Tibial nerve (tissue), 4 donors: ENCODE results near the gene STK38. TPM values are rescaled to one million over a fixed set of nuclear protein-coding genes. Genes with fewer than 3 reads are reported as not detected.
"Not testable (repeated sequence)": the region's sequence is repeated elsewhere in the genome, so short reads cannot be mapped to it uniquely, and the experiment has no call there.

Experiments used
- DNase-seq, 2 donors: peaks; one replicate each; pipeline ENCODE4 v3.0.0-alpha.2; 2019; ENCODE audit warnings: low spot score in 2 of 2
- H3K27ac ChIP-seq, 4 donors: fragments of 200-600 bp; sonication (generic) in 3 of 4; one replicate each; pipeline ENCODE4 v1.5.1; 2017 to 2019; ENCODE audit warnings: mild to moderate bottlenecking in 1 of 4
- H3K27me3 ChIP-seq, 2 donors: fragments of 200-600 bp; sonication (generic) in 1 of 2; one replicate each; pipeline versions ENCODE4 v1.5.1 to v1.6.0; 2017 to 2019
- H3K36me3 ChIP-seq, 3 donors: fragments of 200-600 bp; sonication (generic); one replicate each; pipeline ENCODE4 v1.5.1; 2018 to 2019
- H3K4me1 ChIP-seq, 4 donors: fragments of 200-600 bp; sonication (generic) in 3 of 4; one replicate each; pipeline ENCODE4 v1.5.1; 2017 to 2019
- H3K4me3 ChIP-seq, 4 donors: fragments of 200-600 bp; sonication (generic) in 3 of 4; one replicate each; pipeline ENCODE4 v1.5.1; 2017 to 2019; ENCODE audit warnings: mild to moderate bottlenecking in 1 of 4, moderate library complexity in 1 of 4
- H3K9me3 ChIP-seq, 4 donors: fragments of 200-600 bp; sonication (generic) in 3 of 4; one replicate each; pipeline ENCODE4 v1.5.1; 2017 to 2019
- CTCF ChIP-seq, 5 experiments: fragments of 200-600 bp in 3 of 5; fragments of 450-650 bp in 2 of 5; sonication (generic) in 3 of 5; IDR thresholded peaks; one replicate each; pipeline ENCODE4 v1.5.1; 2016 to 2019; ENCODE audit warnings: antibody characterized with exemption in 5 of 5, mild to moderate bottlenecking in 3 of 5, moderate library complexity in 2 of 5
- EP300 ChIP-seq, 2 donors: sonication (generic); formaldehyde crosslinking; IDR thresholded peaks; one replicate each; pipeline ENCODE4 v1.6.1; 2017; ENCODE audit warnings: antibody characterized with exemption in 2 of 2, mild to moderate bottlenecking in 1 of 2
- POLR2A ChIP-seq, 2 donors: fragments of 450-650 bp; IDR thresholded peaks; one replicate each; pipeline ENCODE4 v1.6.1; 2017; ENCODE audit warnings: antibody characterized with exemption in 2 of 2, mild to moderate bottlenecking in 2 of 2, moderate library complexity in 2 of 2
- WGBS, 2 donors: methylation state at CpG; one replicate each; pipeline ENCODE4 v1.1.5; 2018; 5-methylcytosine and 5-hydroxymethylcytosine counted together
- total RNA-seq, 4 donors: library from RNA; depleted of rRNA; stranded (reverse); fragments of >200 nt; gene quantifications; one replicate each; pipeline ENCODE4 v1.1.0, GENCODE V29; 2016

STK38 gene
- total RNA-seq, 4 donors from 2014 or later: 38.1 to 61.7 (median 49.1) TPM

GRCh38 chr6:36593569-36594028, 46.3 kb upstream of the STK38 start:
- peak; percentile 38 to 61 for DNase-seq
- Histone ChIP-seq H3K4me3 (peak overlapping the region; percentile 55 to 90 (median 70)), H3K36me3 (peaks cover 0 to 20% (median 7%) of the 10 kb centered on the region in 3 donors), H3K9me3 (no peaks in the 10 kb centered on the region), H3K27ac (peak overlapping the region; percentile 98 to 99 (median 99)), H3K27me3 (no peaks in the 10 kb centered on the region), H3K4me1 (peaks cover 0 to 29% (median 21%) of the 10 kb centered on the region in 4 donors)
- TF ChIP-seq CTCF (IDR thresholded peaks at IDR 0.05): no peak
- no peak for TF ChIP-seq POLR2A (IDR thresholded peaks at IDR 0.05)
- no peak for TF ChIP-seq EP300 (IDR thresholded peaks at IDR 0.05)
- 5 to 9% methylated on average over 15 of the region's 15 CpGs for WGBS, 2 donors

DNA sequence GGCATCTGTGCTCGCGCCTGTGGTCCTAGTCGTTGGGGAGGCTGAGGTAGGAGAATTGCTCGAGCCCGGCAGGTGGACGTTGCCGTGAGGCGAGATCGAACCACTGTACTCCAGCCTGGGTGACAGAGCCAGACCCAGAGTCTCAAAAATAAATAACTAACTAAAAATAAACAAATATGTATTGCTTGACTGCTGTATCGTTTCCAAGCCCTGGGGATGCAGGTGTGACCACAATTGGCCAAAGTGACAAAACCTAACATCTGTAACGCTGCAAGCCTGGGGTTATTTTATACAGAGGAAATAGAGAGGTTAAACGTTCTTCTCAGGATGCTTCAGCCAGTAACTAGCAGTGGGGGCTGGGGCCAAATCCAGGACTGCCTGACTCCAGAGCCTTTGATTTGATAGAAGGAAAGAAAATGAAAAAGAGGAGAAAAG, 45.0 kb upstream of the STK38 start:
- H3K9me3 ChIP-seq: no peaks in the 10 kb centered on the region
- no peaks in the 10 kb centered on the region for H3K27me3 ChIP-seq
- no peak overlapping the region for H3K4me3 ChIP-seq
- no peak for DNase-seq
- H3K4me1 ChIP-seq: peaks cover 0 to 16% (median 7%) of the 10 kb centered on the region in 4 donors
- TF ChIP-seq CTCF (IDR thresholded peaks at IDR 0.05) (no peak), POLR2A (IDR thresholded peaks at IDR 0.05) (no peak), EP300 (IDR thresholded peaks at IDR 0.05) (no peak)
- H3K36me3 ChIP-seq: peaks cover 0 to 8% (median 0%) of the 10 kb centered on the region in 3 donors
- WGBS, 2 donors: 86 to 91% methylated on average over 12 of the region's 12 CpGs
- H3K27ac ChIP-seq: peak overlapping the region in 3 of 4 donors; percentile 99

GRCh38 chr6:36590237-36590636, 43.0 kb upstream of the STK38 start:
- no peak for TF ChIP-seq POLR2A (IDR thresholded peaks at IDR 0.05)
- TF ChIP-seq CTCF (IDR thresholded peaks at IDR 0.05): no peak
- TF ChIP-seq EP300 (IDR thresholded peaks at IDR 0.05): no peak
- Histone ChIP-seq H3K27ac (no peak overlapping the region), H3K27me3 (no peaks in the 10 kb centered on the region), H3K4me3 (no peak overlapping the region), H3K9me3 (no peaks in the 10 kb centered on the region), H3K36me3 (no peaks in the 10 kb centered on the region), H3K4me1 (peaks cover 0 to 7% (median 2%) of the 10 kb centered on the region in 4 donors)
- WGBS, 2 donors: 84 to 91% methylated on average over 1 of the region's 1 CpG
- no peak for DNase-seq

GRCh38 chr6:36589025-36589400, 41.7 kb upstream of the STK38 start:
- not testable (repeated sequence) for H3K9me3 ChIP-seq, DNase-seq, H3K27ac ChIP-seq, H3K4me3 ChIP-seq, H3K27me3 ChIP-seq, H3K4me1 ChIP-seq, H3K36me3 ChIP-seq
- 89 to 93% methylated on average over 9 of the region's 9 CpGs for WGBS, 2 donors

DNA sequence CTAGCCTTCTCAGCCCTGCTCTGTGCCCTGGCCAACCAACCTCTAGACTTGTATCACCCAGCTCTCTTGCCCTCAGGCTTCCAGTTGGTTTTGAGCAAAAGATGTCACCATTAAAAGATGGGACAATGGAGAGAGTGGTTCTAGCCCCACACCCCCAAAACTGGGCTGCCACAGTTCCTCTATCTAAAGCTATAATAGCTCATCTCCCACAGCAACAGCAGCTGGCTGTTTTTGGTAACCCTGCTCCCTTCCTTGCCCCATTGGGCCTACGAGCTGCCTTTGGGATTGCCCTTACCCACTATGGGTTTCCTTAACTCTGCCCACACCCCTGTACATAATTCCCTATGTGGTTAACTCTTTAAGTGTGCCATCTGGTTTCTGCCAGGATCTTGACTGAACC, 39.3 kb upstream of the STK38 start:
- Histone ChIP-seq H3K4me1 (no peaks in the 10 kb centered on the region), H3K36me3 (no peaks in the 10 kb centered on the region), H3K4me3 (no peak overlapping the region), H3K27me3 (no peaks in the 10 kb centered on the region), H3K9me3 (no peaks in the 10 kb centered on the region), H3K27ac (no peak overlapping the region)
- TF ChIP-seq POLR2A (IDR thresholded peaks at IDR 0.05) (no peak), EP300 (IDR thresholded peaks at IDR 0.05) (no peak), CTCF (IDR thresholded peaks at IDR 0.05) (no peak)
- DNase-seq: no peak
- WGBS, 2 donors: 68 to 71% methylated on average over 1 of the region's 1 CpG

DNA sequence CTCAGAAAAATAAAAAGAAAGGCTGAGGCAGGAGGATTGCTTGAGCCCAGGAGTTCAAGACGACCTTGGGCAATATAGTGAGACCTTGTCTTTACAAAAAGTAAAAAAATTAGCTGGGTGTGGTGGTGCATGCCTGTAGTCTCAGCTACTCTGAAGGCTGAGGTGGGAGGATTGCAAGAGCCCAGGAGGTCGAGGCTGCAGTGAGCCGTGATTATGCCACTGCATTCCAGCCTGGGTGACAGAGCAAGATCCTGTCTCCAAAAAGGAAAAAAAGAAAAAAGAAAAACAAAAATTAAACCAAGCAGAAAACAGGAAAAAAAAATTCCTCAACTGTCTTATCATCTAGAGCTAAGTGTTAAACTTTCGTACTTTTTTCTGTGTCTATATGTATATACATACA, 34.4 kb upstream of the STK38 start:
- Histone ChIP-seq H3K4me3 (no peak overlapping the region), H3K9me3 (no peaks in the 10 kb centered on the region), H3K4me1 (peaks cover 0 to 32% (median 4%) of the 10 kb centered on the region in 4 donors), H3K27ac (no peak overlapping the region), H3K27me3 (no peaks in the 10 kb centered on the region), H3K36me3 (no peaks in the 10 kb centered on the region)
- no peak for TF ChIP-seq CTCF (IDR thresholded peaks at IDR 0.05)
- no peak for TF ChIP-seq EP300 (IDR thresholded peaks at IDR 0.05)
- no peak for TF ChIP-seq POLR2A (IDR thresholded peaks at IDR 0.05)
- 66 to 82% methylated on average over 4 of the region's 4 CpGs for WGBS, 2 donors
- DNase-seq: no peak
